Kidney (tissue), 22 donors: ENCODE results near the gene RAD23B. TPM values are rescaled to one million over a fixed set of nuclear protein-coding genes. Genes with fewer than 3 reads are reported as not detected.

ENCODE experiments used
- DNase-seq, 5 donors: peaks; one replicate each; pipeline ENCODE4 v3.0.0-alpha.2; 2013 to 2020
- FAIRE-seq: peaks from 2 replicates; lab custom pipeline; 2012; peaks lifted over from hg19 to GRCh38; lab: Jason Lieb, UNC
- H3K27ac ChIP-seq, 2 donors: one replicate each; pipeline ENCODE4 v1.7.0; 2013; ENCODE audit warnings: low read depth in 2 of 2, low read length in 2 of 2, inconsistent platforms in 1 of 2
- H3K27me3 ChIP-seq: one replicate; pipeline ENCODE4 v1.7.1; 2013; ENCODE audit warnings: low read length, inconsistent platforms; ENCODE audit not compliant: control insufficient read depth, insufficient read depth
- H3K36me3 ChIP-seq, 3 donors: one replicate each; pipeline versions ENCODE4 v1.7.0 to v1.7.1; 2013; ENCODE audit warnings: low read length in 3 of 3, control low read depth in 1 of 3, inconsistent platforms in 1 of 3; ENCODE audit not compliant: insufficient read depth in 3 of 3, control insufficient read depth in 2 of 3
- H3K4me1 ChIP-seq, 3 donors: one replicate each; pipeline versions ENCODE4 v1.7.0 to v1.7.1; 2013; ENCODE audit warnings: low read length in 3 of 3, inconsistent platforms in 1 of 3, low read depth in 1 of 3; ENCODE audit not compliant: control insufficient read depth in 2 of 3, insufficient read depth in 2 of 3
- H3K4me3 ChIP-seq, 3 donors: one replicate each; pipeline versions ENCODE4 v1.7.0 to v1.8.1; 2013; ENCODE audit warnings: low read length in 3 of 3, control low read depth in 1 of 3, inconsistent platforms in 1 of 3
- H3K9ac ChIP-seq, 3 donors: one replicate each; pipeline versions ENCODE4 v1.7.0 to v1.7.1; 2013; ENCODE audit warnings: low read length in 3 of 3, control low read depth in 1 of 3, inconsistent platforms in 1 of 3
- H3K9me3 ChIP-seq, 3 donors: one replicate each; pipeline versions ENCODE4 v1.7.0 to v1.7.1; 2013; ENCODE audit warnings: low read length in 3 of 3, control low read depth in 1 of 3, inconsistent platforms in 1 of 3; ENCODE audit not compliant: control insufficient read depth in 2 of 3, insufficient read depth in 1 of 3
- CTCF ChIP-seq: IDR thresholded peaks from 3 replicates; pipeline ENCODE4 v1.5.1; 2012; ENCODE audit warnings: mild to moderate bottlenecking, moderate library complexity, borderline replicate concordance; ENCODE audit not compliant: insufficient read depth; ENCODE audit errors: extremely low read depth
- intact Hi-C: fragments of 100-400 bp; cut with DNase I; formaldehyde crosslinking; loops from one replicate; pipeline ENCODE4 v1.11.1; 2022
- long read RNA-seq, 10 donors: library from polyadenylated mRNA in 1 of 10; unstranded in 1 of 10; transcript quantifications; one replicate each; pipeline ENCODE4 v2.0.0 and lab custom pipeline, GENCODE V29; 2021 to 2026
- polyA plus RNA-seq: library from polyadenylated mRNA; stranded (reverse); fragments of 350-450 nt; fragmentation: Illumina TruSeq; extraction: RNeasy Lipid Tissue Mini Kit (QIAGEN cat#74804); gene quantifications from one replicate; pipeline ENCODE4 v1.2.3, GENCODE V29; 2014; ENCODE audit warnings: low read depth, low replicate concordance; ENCODE audit not compliant: insufficient read depth
- total RNA-seq: library from RNA; stranded (reverse); fragmentation: NEBNext Ultra II Directional; extraction: Animal tissue kit (Norgen Biotek cat#: 25700); gene quantifications from one replicate; pipeline ENCODE4 v1.2.1, GENCODE V29; 2021
- donor health status: control.
- donor health status: control.
- donor health status: control.
- donor health status: control.
- donor health status: control.
- donor health status: DM: yes; HTN: yes; CAD: no.
- donor health status: Normal renal cell carcinoma (clear cell type).

The RAD23B gene
- total RNA-seq (76.5 TPM), polyA plus RNA-seq (40.5 TPM)
- long read RNA-seq, donor 1, full-length matches to known transcripts, result 14 of 102 reads
- long read RNA-seq, donor 1, partial matches to known transcripts, result 88 of 102 reads
- long read RNA-seq, donor 1, other reads (novel, unspliced or antisense), result 0 of 102 reads
- long read RNA-seq, donor 2, full-length matches to known transcripts, result 14 of 71 reads
- long read RNA-seq, donor 2, partial matches to known transcripts, result 57 of 71 reads
- long read RNA-seq, donor 2, other reads (novel, unspliced or antisense), result 0 of 71 reads
- long read RNA-seq, donor 3, full-length matches to known transcripts, result 21 of 95 reads
- long read RNA-seq, donor 3, partial matches to known transcripts, result 74 of 95 reads
- long read RNA-seq, donor 3, other reads (novel, unspliced or antisense), result 0 of 95 reads
- long read RNA-seq, donor 4, full-length matches to known transcripts, result 9 of 82 reads
- long read RNA-seq, donor 4, partial matches to known transcripts, result 73 of 82 reads
- long read RNA-seq, donor 4, other reads (novel, unspliced or antisense), result 0 of 82 reads
- long read RNA-seq, donor 5, full-length matches to known transcripts, result 2 of 2 reads
- long read RNA-seq, donor 5, partial matches to known transcripts, result 0 of 2 reads
- long read RNA-seq, donor 5, other reads (novel, unspliced or antisense), result 0 of 2 reads
- long read RNA-seq, donor 6, full-length matches to known transcripts, result 19 of 72 reads
- long read RNA-seq, donor 6, partial matches to known transcripts, result 53 of 72 reads
- long read RNA-seq, donor 6, other reads (novel, unspliced or antisense), result 0 of 72 reads
- long read RNA-seq, donor 7, partial matches to known transcripts, result 1 of 19 reads
- long read RNA-seq, donor 7, other reads (novel, unspliced or antisense), result 18 of 19 reads
- long read RNA-seq, donor 8, full-length matches to known transcripts, result 11 of 90 reads
- long read RNA-seq, donor 8, partial matches to known transcripts, result 79 of 90 reads
- long read RNA-seq, donor 8, other reads (novel, unspliced or antisense), result 0 of 90 reads
- long read RNA-seq, donor 9, full-length matches to known transcripts, result 7 of 65 reads
- long read RNA-seq, donor 9, partial matches to known transcripts, result 58 of 65 reads
- long read RNA-seq, donor 9, other reads (novel, unspliced or antisense), result 0 of 65 reads
- long read RNA-seq, donor 10, full-length matches to known transcripts, result 12 of 66 reads
- long read RNA-seq, donor 10, partial matches to known transcripts, result 54 of 66 reads
- long read RNA-seq, donor 10, other reads (novel, unspliced or antisense), result 0 of 66 reads

GRCh38 chr9:107282759-107283622 lies at the start of gene RAD23B:
TSS of gene RAD23B (plus strand) at chr9:107283279. CDS start at chr9:107283630, 351 bp downstream.
- H3K27me3 ChIP-seq, result no peaks in the 10 kb centered on the region
- H3K4me3 ChIP-seq, result peak within 1 kb of the TSS; percentile 84 to 96 (median 92)
- DNase-seq (peak; percentile 99 to 100 (median 99)), FAIRE-seq (peak; percentile 35)
- H3K4me1 ChIP-seq, result peaks cover 3 to 7% (median 4%) of the 10 kb centered on the region in 3 donors
- H3K9me3 ChIP-seq, result no peaks in the 10 kb centered on the region
- H3K36me3 ChIP-seq, result no peaks in the 10 kb centered on the region
- no peak for TF ChIP-seq CTCF
- H3K27ac ChIP-seq, result peak within 1 kb of the TSS; percentile 99
- intact Hi-C loops, result no loop called here
- H3K9ac ChIP-seq, result peak within 1 kb of the TSS; percentile 83 to 97 (median 91)

- H3K27me3 ChIP-seq, result no peaks in the 10 kb centered on the region
- no peaks in the 10 kb centered on the region for H3K4me1 ChIP-seq
- DNase-seq (no peak), FAIRE-seq (no peak)
- H3K9me3 ChIP-seq, result no peaks in the 10 kb centered on the region
- no peak overlapping the region for H3K9ac ChIP-seq
- intact Hi-C loops, result no loop called here
- no peak for TF ChIP-seq CTCF
- no peak overlapping the region for H3K27ac ChIP-seq
- no peak overlapping the region for H3K4me3 ChIP-seq
- H3K36me3 ChIP-seq, result no peaks in the 10 kb centered on the region
Measured at GRCh38 chr9:107235765-107236442, 47.2 kb upstream of the RAD23B start.
